HG03432 (cell line): ENCODE results near the gene PCK2.

Experiments
- ATAC-seq: cut with Tn5 transposase; IDR thresholded peaks from one replicate; pipeline ENCODE4 v1.9.1; 2021; ENCODE audit warnings: mild to moderate bottlenecking, moderate library complexity; ENCODE audit not compliant: unreplicated experiment

PCK2 gene

GRCh38 chr14:24150567-24150966 lies 56.5 kb downstream of the PCK2 start:
- no peak for ATAC-seq

GRCh38 chr14:24150993-24151392 lies 56.9 kb downstream of the PCK2 start:
- no peak for ATAC-seq

- ATAC-seq, result no peak
Observed at GRCh38 chr14:24151404-24152080, 57.4 kb downstream of the PCK2 start.
